Measurements from ENCODE around the gene TMX3. TPM values are rescaled to one million over a fixed set of nuclear protein-coding genes. Genes with fewer than 3 reads are reported as not detected.
A peak's percentile ranks its signal among the peaks of the same experiment; 100 is the strongest.

Gene TMX3
- total RNA-seq, 1 experiment from 2014 or later = 39.5 TPM

DNA sequence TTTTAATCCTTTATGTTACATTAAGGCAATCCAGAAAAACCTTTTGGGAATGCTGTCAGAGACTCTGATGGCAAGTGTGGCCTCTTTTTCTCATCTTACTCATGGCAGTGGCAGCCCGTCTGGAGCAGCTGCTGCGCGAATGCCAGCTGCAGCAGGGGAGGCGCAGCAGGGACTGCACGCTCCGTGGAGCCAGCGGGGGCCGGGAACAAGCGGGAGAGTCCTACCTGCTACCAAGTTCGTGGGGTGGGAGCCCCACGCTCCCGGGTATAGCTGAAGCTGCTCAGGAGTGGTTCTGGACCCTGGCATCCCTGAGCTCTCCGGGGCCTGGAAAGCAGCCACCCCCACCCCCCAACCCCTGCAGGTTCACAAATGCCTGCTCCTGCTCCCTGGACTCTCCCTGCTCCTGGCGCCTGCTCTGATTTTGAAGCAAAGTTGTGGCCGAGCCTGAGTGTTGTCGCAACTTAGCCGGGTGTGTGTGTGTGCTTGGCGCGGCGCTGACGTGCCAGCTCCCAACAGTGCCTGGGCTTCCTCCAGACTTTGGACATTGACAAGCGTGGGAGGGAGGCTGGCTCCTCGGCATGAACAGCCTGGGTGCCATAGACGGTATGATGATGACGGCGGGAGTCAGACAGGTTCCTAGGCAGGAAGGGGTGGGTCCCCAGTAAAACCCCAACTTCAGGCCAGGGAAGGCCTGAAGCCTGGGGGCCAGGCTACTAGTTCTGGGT lies 21.7 kb downstream of the TMX3 start:
- Histone ChIP-seq H2AK5ac (ENCODE audit: insufficient read length, low read length) (no peak overlapping the region), H3K56ac (ENCODE audit: insufficient read length, low read depth, low read length) (no peak overlapping the region), H3T11ph (ENCODE audit: low read length) (no peak overlapping the region), H3K4me2 (ENCODE audit: insufficient read depth, insufficient read length, low read length) (no peak overlapping the region), H2BK120ac (ENCODE audit: low read depth, low read length, poor library complexity, severe bottlenecking) (no peak overlapping the region), H3K79me2 (ENCODE audit: insufficient read depth, low read length) (no peaks in the 10 kb centered on the region), H3K4ac (ENCODE audit: low read depth, low read length) (no peak overlapping the region), H3K79me1 (ENCODE audit: insufficient read depth, low read depth, low read length, poor library complexity, severe bottlenecking) (no peaks in the 10 kb centered on the region), H2BK15ac (ENCODE audit: low read depth, low read length) (no peak overlapping the region), H3K27me3 (ENCODE audit: insufficient read depth, low read length) (no peaks in the 10 kb centered on the region), H4K20me1 (ENCODE audit: control insufficient read depth, insufficient read depth, insufficient read length) (no peaks in the 10 kb centered on the region), H2BK5ac (ENCODE audit: insufficient read length, low read length) (no peak overlapping the region), H3K4me1 (ENCODE audit: insufficient read depth, low read length) (no peaks in the 10 kb centered on the region), H2AFZ (ENCODE audit: low read length) (no peak overlapping the region), H4K8ac (replicated peaks; ENCODE audit: insufficient read length, low read depth, low read length) (no peak overlapping the region), H3K27ac (ENCODE audit: insufficient read length, low read depth, low read length) (no peak overlapping the region), H3K23me2 (ENCODE audit: insufficient read length, low read depth, low read length, poor library complexity, severe bottlenecking) (no peaks in the 10 kb centered on the region), H2BK12ac (ENCODE audit: insufficient read length, low read depth, low read length) (no peak overlapping the region), H3K9ac (ENCODE audit: extremely low read depth, insufficient read length, low read length) (no peak overlapping the region), H2BK20ac (ENCODE audit: low read depth, low read length, poor library complexity, severe bottlenecking) (no peak overlapping the region), H4K5ac (ENCODE audit: insufficient read length, low read depth, low read length) (no peak overlapping the region), H3K18ac (ENCODE audit: insufficient read length, low read depth, low read length) (no peak overlapping the region), H3K14ac (ENCODE audit: insufficient read depth, low read length) (no peak overlapping the region), H3K23ac (ENCODE audit: insufficient read length, low read depth, low read length) (no peak overlapping the region), H3K9me3 (ENCODE audit: control insufficient read depth, low read depth, low read length) (no peaks in the 10 kb centered on the region), H4K91ac (ENCODE audit: insufficient read length, low read depth, low read length) (no peak overlapping the region)
- TF ChIP-seq CTCF (conservative IDR thresholded peaks at IDR 0.05) = no peak
- WGBS (ENCODE audit: extremely low coverage, insufficient read length, low lambda C conversion rate) = no CpG with 5 or more reads among the region's 26 CpGs
- H3K27ac Mint-ChIP-seq = peak overlapping the region in 1 of 3 experiments; percentile 60; a peak in 1 of 7 replicates
- H3K4me3 Mint-ChIP-seq = no peak overlapping the region
- no peaks in the 10 kb centered on the region for H3K4me1 Mint-ChIP-seq
- no peak for DNase-seq
- peaks cover 26 to 45% (median 42%) of the 10 kb centered on the region in 3 experiments for H3K36me3 Mint-ChIP-seq (ENCODE audit: insufficient read depth in 1 of 3, low read depth in 3 of 3)
- no peaks in the 10 kb centered on the region for H3K27me3 Mint-ChIP-seq (ENCODE audit: low read depth)
- H3K9me3 Mint-ChIP-seq = no peaks in the 10 kb centered on the region
